ENCODE measurements around the gene NUP62. TPM values are rescaled to one million over a fixed set of nuclear protein-coding genes. Genes with fewer than 3 reads are reported as not detected.
A peak's percentile ranks its signal among the peaks of the same experiment; 100 is the strongest.

The NUP62 gene
- polyA plus RNA-seq, 1 of the 3 experiments (the other 2 are of a cell fraction) = 16.2 TPM

DNA sequence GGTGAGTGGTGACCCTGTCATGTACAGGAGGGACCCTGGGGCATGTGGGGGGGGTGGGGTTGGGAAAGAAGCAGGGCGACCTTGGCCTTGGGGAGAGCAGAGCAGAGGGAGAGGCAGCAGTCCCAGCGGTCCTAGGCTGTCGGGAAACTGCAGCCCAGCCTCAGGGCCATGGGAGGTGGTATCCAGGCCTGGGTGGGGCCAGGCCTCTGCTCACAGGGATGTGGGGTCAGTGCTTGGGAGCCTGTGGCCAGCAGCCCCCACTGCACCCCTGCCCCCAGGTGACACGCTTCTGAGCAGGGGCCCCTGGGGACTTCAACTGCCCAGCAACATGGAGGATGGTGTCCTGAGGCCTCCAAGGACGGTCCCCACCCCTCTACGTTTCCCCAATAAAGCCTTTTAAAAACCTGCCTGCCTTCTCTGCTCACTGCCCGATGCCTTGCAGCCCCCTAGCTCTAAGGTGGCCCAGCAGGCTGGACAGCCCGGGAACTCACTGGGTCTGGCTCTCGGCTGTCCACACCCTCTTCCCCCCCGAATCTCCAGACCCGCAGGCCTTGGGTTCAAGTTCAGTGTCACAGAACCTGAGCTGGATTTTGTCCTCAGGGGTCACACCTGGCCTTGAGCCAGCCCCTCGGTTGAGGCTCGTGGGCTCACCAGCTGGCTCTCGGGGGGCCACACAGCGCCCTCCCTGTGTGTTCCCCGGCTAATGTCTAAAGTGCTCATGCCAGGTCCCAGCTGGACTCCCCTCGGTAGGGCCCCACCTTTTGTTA lies 68.8 kb downstream of the NUP62 start:
- H3K79me2 ChIP-seq (ENCODE audit: insufficient read depth) = peaks cover 28% of the 10 kb centered on the region
- peaks cover 52% of the 10 kb centered on the region for H4K20me1 ChIP-seq (ENCODE audit: insufficient read depth)
- ChIA-PET POLR2A (interaction anchor here (0.9 to 1.9 kb wide), 2 partner anchors 9 kb away, joined by 3 to 16 read pairs; partner anchors contain the start of gene PTOV1), CTCF (no interaction called here)
- no peak overlapping the region for H2AFZ ChIP-seq (ENCODE audit: low read depth)
- peaks cover 12 to 13% of the 10 kb centered on the region in 2 experiments; a peak in 2 of 4 replicates for H3K4me1 ChIP-seq (ENCODE audit: control insufficient read depth in 1 of 2, insufficient read depth in 2 of 2, low read depth in 1 of 2, low read length in 1 of 2)
- no peak for DNase-seq
- H3K27ac ChIP-seq (ENCODE audit: low read depth in 2 of 2, low read length in 1 of 2) = peak overlapping the region in 1 of 2 experiments; percentile 40; a peak in 2 of 4 replicates
- no peaks in the 10 kb centered on the region for H3K9me2 ChIP-seq
- peaks cover 41% of the 10 kb centered on the region for H3F3A ChIP-seq (replicated peaks; ENCODE audit: insufficient read depth)
- no peak overlapping the region for H3K9ac ChIP-seq
- TF ChIP-seq GATA2 (CRISPR knock-in tag; IDR thresholded peaks at IDR 0.05) (no peak), RFX5 (IDR thresholded peaks at IDR 0.05; ENCODE audit: low read length) (no peak), SIN3A (IDR thresholded peaks at IDR 0.05; ENCODE audit: borderline replicate concordance, low read depth, low read length) (no peak), TCF12 (IDR thresholded peaks at IDR 0.05) (no peak), POLR2AphosphoS5 (IDR thresholded peaks at IDR 0.05; ENCODE audit: low read depth, low read length) (no peak; the same call in 1 of the 2 replicates), MXI1 (IDR thresholded peaks at IDR 0.05; ENCODE audit: low read depth, low read length) (no peak), NRF1 (IDR thresholded peaks at IDR 0.05; ENCODE audit: low read depth, low read length) (no peak), EZH2phosphoT487 (IDR thresholded peaks at IDR 0.05; ENCODE audit: borderline replicate concordance, low read depth) (no peak), FOXM1 (IDR thresholded peaks at IDR 0.05; ENCODE audit: low read depth) (no peak), NFIC (IDR thresholded peaks at IDR 0.05; ENCODE audit: borderline replicate concordance) (no peak), EP300 (IDR thresholded peaks at IDR 0.05; ENCODE audit: borderline replicate concordance in 1 of 2, low read depth in 1 of 2, low read length in 1 of 2) (no peak), REST (IDR thresholded peaks at IDR 0.05; ENCODE audit: low read depth, low read length) (no peak), TEAD4 (IDR thresholded peaks at IDR 0.05; ENCODE audit: borderline replicate concordance, insufficient read depth) (no peak)
- TF ChIP-seq, protein P1, sequence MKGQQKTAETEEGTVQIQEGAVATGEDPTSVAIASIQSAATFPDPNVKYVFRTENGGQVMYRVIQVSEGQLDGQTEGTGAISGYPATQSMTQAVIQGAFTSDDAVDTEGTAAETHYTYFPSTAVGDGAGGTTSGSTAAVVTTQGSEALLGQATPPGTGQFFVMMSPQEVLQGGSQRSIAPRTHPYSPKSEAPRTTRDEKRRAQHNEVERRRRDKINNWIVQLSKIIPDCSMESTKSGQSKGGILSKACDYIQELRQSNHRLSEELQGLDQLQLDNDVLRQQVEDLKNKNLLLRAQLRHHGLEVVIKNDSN (IDR thresholded peaks at IDR 0.05; ENCODE audit: borderline replicate concordance, low read depth) = no peak
- TF ChIP-seq, protein P2, sequence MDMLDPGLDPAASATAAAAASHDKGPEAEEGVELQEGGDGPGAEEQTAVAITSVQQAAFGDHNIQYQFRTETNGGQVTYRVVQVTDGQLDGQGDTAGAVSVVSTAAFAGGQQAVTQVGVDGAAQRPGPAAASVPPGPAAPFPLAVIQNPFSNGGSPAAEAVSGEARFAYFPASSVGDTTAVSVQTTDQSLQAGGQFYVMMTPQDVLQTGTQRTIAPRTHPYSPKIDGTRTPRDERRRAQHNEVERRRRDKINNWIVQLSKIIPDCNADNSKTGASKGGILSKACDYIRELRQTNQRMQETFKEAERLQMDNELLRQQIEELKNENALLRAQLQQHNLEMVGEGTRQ (IDR thresholded peaks at IDR 0.05; ENCODE audit: borderline replicate concordance, low read depth, low read length) = no peak
- TF ChIP-seq, protein P3, sequence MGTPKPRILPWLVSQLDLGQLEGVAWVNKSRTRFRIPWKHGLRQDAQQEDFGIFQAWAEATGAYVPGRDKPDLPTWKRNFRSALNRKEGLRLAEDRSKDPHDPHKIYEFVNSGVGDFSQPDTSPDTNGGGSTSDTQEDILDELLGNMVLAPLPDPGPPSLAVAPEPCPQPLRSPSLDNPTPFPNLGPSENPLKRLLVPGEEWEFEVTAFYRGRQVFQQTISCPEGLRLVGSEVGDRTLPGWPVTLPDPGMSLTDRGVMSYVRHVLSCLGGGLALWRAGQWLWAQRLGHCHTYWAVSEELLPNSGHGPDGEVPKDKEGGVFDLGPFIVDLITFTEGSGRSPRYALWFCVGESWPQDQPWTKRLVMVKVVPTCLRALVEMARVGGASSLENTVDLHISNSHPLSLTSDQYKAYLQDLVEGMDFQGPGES (IDR thresholded peaks at IDR 0.05; ENCODE audit: low read depth, low read length) = no peak
- TF ChIP-seq, protein P4, sequence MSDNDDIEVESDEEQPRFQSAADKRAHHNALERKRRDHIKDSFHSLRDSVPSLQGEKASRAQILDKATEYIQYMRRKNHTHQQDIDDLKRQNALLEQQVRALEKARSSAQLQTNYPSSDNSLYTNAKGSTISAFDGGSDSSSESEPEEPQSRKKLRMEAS (IDR thresholded peaks at IDR 0.05; ENCODE audit: low read depth) = no peak
- no peaks in the 10 kb centered on the region for H3K9me3 ChIP-seq
- no peaks in the 10 kb centered on the region for H3K27me3 ChIP-seq (ENCODE audit: insufficient read depth)
- no peak overlapping the region for H3K4me2 ChIP-seq
- no peak overlapping the region for H3K4me3 ChIP-seq (ENCODE audit: low read depth in 2 of 2, low read length in 1 of 2)
- peaks cover 26 to 66% of the 10 kb centered on the region in 2 experiments for H3K36me3 ChIP-seq (replicated peaks in 1 of 2; ENCODE audit: control insufficient read depth in 1 of 2, insufficient read depth in 2 of 2, low read length in 1 of 2)
- 80% methylated on average over 11 of the region's 17 CpGs for WGBS (ENCODE audit: low lambda C conversion rate)

All from SK-N-SH (cell line).